ENCODE results near the gene FCER2.

The FCER2 gene

GRCh38 chr19:7685546-7686445, 16.1 kb downstream of the FCER2 start:
- DNase-seq (ENCODE audit: low read depth, low spot score): no peak
- TF ChIP-seq CTCF (IDR thresholded peaks at IDR 0.05; ENCODE audit: low read depth, low read length): no peak
- in situ Hi-C loops (cut with HindIII; ENCODE audit: low sequenced_read_pairs): no loop called here
- H3K4me3 ChIP-seq (ENCODE audit: low read depth, low read length): no peak overlapping the region

- in situ Hi-C loops (cut with HindIII; ENCODE audit: low sequenced_read_pairs): no loop called here
- peak overlapping the region; percentile 98 for H3K4me3 ChIP-seq (ENCODE audit: low read depth, low read length)
Measured at GRCh38 chr19:7682175-7682855, 19.6 kb downstream of the FCER2 start.

GRCh38 chr19:7681340-7682174, 20.4 kb downstream of the FCER2 start:
- peak overlapping the region; percentile 98 for H3K4me3 ChIP-seq (ENCODE audit: low read depth, low read length)
- peak; percentile 68 for TF ChIP-seq CTCF (IDR thresholded peaks at IDR 0.05; ENCODE audit: low read depth, low read length)
- in situ Hi-C loops (cut with HindIII; ENCODE audit: low sequenced_read_pairs): no loop called here
- DNase-seq (ENCODE audit: low read depth, low spot score): peak; percentile 68

More at GRCh38 chr19:7682175-7682855, 19.6 kb downstream of the FCER2 start:
- DNase-seq (ENCODE audit: low read depth, low spot score): no peak
- peak; percentile 26 for TF ChIP-seq CTCF (IDR thresholded peaks at IDR 0.05; ENCODE audit: low read depth, low read length)

GRCh38 chr19:7680606-7681339, 21.2 kb downstream of the FCER2 start, which contains the start of gene TRAPPC5:
TSS of gene TRAPPC5 (plus strand) at chr19:7680833. CDS start at chr19:7682254, 1,421 bp downstream.
- in situ Hi-C loops (cut with HindIII; ENCODE audit: low sequenced_read_pairs): no loop called here
- peak within 1 kb of the TSS; percentile 98 for H3K4me3 ChIP-seq (ENCODE audit: low read depth, low read length)
- DNase-seq (ENCODE audit: low read depth, low spot score): peak; percentile 74
- peak; percentile 68 for TF ChIP-seq CTCF (IDR thresholded peaks at IDR 0.05; ENCODE audit: low read depth, low read length)

GRCh38 chr19:7679771-7680605, 21.9 kb downstream of the FCER2 start:
- no peak for DNase-seq (ENCODE audit: low read depth, low spot score)
- H3K4me3 ChIP-seq (ENCODE audit: low read depth, low read length): peak overlapping the region; percentile 24
- no peak for TF ChIP-seq CTCF (IDR thresholded peaks at IDR 0.05; ENCODE audit: low read depth, low read length)
- in situ Hi-C loops (cut with HindIII; ENCODE audit: low sequenced_read_pairs): no loop called here
